Breast epithelium (tissue), 3 donors: ENCODE data around the gene GAGE10.
"Not testable (repeated sequence)": the region's sequence is repeated elsewhere in the genome, so short reads cannot be mapped to it uniquely, and the experiment has no call there.

Experiments used
- POLR2A ChIP-seq: fragments of 450-650 bp; IDR thresholded peaks from one replicate; pipeline ENCODE4 v1.6.1; 2016; ENCODE audit warnings: antibody characterized with exemption, mild to moderate bottlenecking, moderate library complexity
- POLR2AphosphoS5 ChIP-seq, 3 donors: sonication (generic); formaldehyde crosslinking; IDR thresholded peaks; one replicate each; pipeline ENCODE4 v1.6.1; 2017; ENCODE audit warnings: antibody characterized with exemption in 3 of 3

GRCh38 chrX:49331841-49332240, 28.4 kb downstream of the GAGE10 start:
- not testable (repeated sequence) for TF ChIP-seq POLR2AphosphoS5 (IDR thresholded peaks at IDR 0.05); POLR2A
